IMR-90 (cell line): ENCODE data around the gene SWAP70.

ENCODE experiments used
- BHLHE40 ChIP-seq: fragments of 150-350 bp; IDR thresholded peaks from 2 replicates; pipeline ENCODE4 v1.6.1; 2016; ENCODE audit warnings: mild to moderate bottlenecking, low read depth, low read length
- CEBPB ChIP-seq: IDR thresholded peaks from 2 replicates; pipeline ENCODE4 v1.6.1; 2012; ENCODE audit warnings: low read depth, low read length, improper control_type of control experiment
- CTCF ChIP-seq: conservative IDR thresholded peaks from 2 replicates; pipeline ENCODE4 v1.5.1; 2012; ENCODE audit warnings: mild to moderate bottlenecking, low read depth, low read length, improper control_type of control experiment
- POLR2A ChIP-seq: IDR thresholded peaks from 2 replicates; pipeline ENCODE4 v1.6.1; 2012; ENCODE audit warnings: mild to moderate bottlenecking, low read depth, low read length
- RAD21 ChIP-seq: IDR thresholded peaks from 2 replicates; pipeline ENCODE4 v1.6.1; 2012; ENCODE audit warnings: low read length, improper control_type of control experiment
- RCOR1 ChIP-seq: IDR thresholded peaks from 2 replicates; pipeline ENCODE4 v1.6.1; 2012; ENCODE audit warnings: mild to moderate bottlenecking, low read length, improper control_type of control experiment; ENCODE audit not compliant: insufficient replicate concordance

DNA sequence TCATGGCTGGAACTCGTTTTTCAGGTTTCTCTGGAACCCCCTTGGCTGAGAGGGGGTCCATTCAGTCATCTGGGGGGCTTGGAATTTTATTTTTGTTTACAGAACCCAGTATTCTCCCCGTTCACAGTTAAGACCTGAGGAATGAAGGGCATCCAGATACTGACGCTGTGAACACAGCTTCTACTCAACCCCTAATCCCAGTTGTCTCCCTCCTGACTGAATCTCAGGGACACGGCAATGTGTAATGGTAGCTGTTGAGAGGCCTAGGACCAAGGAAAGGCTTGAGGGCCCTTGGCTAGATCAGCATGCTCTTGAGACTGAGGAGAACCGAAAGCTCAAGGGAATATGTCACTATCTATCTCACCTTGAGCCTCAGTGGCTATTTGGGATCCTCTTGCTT is 113.6 kb downstream of the SWAP70 start:
- TF ChIP-seq RAD21 (no peak), BHLHE40 (no peak), CTCF (no peak), POLR2A (no peak), RCOR1 (no peak), CEBPB (no peak)
